DMS79 treated with DMSO at 0.1 percent for 48 hours (cell line): ENCODE results near the gene TFAP2A.
A peak's percentile ranks its signal among the peaks of the same experiment; 100 is the strongest.

ENCODE experiments used
- DNase-seq: peaks from one replicate; lab custom pipeline; 2025; lab: John Stamatoyannopoulos, UW

The TFAP2A gene

DNA sequence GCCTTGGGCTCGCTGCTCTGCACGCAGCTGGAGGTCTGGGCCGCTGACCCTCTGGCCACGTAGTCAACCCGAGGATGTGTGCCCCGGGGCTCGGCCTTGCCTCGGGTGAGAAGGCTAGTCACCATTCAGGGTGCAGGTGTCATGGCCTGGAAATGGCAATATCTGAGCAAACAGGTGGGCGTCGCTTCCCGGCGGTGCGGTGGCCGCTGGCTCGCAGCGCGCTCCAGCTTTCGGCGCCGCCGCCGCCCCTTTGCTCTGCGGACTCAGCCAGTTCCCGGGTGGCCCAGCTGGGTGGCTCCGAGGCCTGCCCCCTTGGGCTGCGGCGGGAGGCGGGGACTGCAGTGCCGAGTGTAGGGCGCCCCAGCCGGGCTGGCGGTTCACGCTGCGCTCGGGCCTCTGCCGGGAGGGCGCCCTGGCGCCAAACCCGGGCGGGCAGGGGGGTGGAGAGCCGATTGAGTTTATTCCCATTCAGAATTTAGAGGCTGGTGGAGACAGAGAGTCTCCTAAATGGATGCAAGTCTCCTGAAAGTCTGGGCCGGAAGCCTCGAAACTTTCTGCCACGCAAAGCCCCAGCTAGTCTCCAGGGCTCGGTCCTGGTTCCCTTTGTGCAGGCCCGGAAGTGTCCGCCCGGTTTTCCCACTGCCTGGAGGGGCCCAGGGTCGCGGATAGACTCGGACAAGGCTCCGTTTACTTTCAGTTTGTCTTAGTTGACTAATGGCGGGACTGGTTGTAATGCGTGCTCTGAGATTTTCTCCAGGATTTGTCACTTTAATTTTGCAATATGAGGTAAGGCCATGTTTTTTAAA is 11.3 kb upstream of the TFAP2A start:
- no peak for DNase-seq

DNA sequence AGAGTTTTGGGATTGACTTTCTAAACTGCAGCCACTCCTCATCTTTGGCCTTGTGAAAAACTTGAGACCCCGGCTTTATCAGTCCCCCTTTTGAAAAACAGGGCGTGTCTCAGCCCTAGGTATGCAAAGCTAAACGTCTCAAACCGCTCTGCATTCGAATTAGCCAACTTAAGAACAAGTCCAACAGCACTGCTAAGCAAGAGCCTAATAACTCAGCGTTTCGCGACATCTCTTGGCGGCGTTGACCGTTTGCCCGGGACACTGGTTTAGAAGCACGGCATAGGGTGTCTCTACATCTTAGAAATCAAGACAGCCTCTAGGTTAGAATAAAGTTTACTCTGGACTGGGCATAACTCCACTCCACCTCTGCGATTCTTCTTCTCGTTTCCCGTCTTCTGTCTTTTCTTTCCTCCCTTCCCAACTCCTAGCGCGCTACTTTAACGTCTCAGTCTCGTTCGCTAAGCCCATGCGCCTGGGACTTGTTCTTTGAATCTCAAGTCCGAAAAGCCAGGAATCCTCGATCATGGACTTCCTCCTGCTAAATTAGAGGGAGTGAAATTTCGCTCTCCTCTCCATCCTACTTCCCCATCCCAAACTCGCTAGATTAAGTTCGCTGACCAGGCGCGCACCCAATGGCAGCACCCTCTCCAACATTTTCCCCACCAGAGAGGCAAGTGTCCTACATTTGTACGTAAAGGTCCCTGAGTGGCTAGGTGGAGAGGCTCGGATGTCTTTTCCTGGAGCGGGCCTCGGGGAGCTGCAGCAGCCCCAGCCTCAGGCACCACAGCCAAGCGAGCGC is 10.5 kb upstream of the TFAP2A start:
- no peak for DNase-seq

DNA sequence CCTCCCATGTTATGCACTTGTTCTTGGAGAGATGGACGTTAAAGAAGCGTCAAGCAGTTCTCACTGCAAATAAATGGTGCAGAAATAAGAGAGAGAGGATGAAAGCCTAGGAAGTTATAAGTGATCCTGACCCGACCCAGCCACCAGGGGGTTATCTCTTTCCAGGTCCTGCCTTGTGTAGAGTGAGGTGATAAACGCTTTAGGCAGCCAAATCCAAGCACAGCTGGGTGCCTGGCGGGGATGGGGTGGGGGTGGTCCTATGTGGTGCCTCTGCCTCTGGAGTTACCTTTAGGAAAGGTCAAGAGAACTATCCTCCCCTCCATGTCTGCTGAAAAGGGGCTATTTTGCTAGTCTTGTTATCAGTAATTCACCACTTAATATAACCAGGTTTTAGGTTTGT is 9.2 kb upstream of the TFAP2A start:
- peak; percentile 37 for DNase-seq

DNA sequence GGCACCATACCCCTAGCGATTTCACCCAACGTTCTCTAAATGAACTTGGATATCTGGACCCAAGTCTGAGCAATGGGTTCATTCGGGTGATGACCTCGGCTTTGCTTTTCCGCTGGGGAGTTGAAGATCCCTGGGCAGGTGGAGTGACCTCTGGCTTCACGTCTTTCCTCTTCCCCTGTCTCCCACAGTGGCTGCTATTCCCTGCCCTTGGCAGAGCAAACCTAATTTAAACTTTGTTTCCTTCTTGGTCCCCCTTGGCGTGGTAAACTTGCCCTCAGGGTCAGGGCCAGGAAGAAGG is 7.8 kb upstream of the TFAP2A start:
- DNase-seq: no peak

DNA sequence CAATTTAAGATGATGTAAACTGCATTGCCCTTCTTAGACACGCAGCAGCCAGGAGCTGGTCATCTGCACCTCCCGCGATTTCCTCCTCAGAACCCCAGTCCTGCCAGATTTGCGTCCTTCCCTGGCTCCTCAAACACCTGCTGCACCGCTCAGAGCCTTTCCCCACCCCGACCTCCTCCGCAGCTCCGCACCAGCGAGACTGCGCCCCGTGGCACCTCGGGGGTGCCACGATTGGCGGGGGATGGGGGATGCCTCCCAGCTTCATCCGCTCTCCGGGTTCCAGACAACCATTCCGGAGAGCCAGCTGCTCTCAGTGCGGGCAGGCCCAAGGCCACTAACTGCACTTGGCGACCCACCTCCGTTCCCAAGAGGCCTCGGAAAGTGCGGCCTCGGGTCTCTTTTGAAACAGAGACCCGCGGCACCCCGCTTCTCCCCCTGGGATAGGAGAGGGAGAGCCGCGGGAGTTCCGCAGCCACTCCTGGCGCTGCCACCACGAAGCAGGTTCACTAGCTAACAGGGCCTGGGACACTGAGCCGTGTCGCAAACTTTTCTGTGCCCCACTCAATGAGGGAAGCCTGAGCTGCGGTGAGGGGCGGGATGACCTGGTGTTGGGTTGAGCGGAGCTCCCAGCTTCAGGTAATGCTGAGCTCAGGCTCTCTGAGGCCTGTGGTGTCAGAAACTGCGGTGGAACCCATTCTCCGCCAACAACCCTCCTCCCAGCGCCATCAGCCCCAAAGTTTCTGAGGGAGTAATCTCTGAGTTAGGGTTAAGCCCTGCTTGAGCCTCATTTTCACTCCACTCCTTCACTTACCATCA is 7.3 kb upstream of the TFAP2A start:
- DNase-seq: no peak

DNA sequence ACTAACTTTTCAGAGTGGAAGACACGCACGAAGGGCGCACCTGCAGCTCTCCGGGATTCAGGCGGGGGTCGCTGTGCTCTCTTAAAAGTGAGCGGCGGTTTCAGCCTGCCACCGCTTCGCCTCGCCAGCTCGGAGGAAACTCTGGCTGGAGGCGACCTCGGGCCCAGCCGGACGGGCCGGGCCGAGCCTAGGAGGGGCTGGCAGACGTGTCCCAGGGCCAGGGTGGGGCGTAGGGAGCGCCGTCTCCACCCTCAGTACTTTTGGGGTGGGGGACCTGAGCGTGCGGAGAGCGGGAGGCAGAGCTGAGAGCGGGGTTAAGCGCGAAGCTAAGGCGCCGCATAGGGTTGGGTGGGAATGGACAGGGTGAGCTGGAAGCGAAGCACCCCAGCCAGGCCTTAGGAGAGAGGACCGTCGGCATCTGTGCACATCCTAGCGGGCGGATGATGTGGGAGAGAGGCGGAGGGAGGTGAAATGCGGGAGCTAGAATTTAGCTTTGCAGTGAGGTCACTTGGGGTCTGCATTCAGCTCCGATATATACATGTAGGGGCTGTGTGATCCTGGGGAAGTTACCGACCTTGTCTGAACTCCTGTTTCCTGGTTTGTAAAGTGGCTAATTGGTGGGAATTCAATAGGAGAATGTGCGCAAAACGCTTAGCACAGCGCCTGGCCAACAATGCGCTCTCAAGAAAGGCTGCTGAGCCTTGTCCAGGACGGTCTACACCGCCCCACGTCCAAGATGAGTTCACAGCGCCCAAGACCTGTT is 6.5 kb upstream of the TFAP2A start:
- no peak for DNase-seq

DNA sequence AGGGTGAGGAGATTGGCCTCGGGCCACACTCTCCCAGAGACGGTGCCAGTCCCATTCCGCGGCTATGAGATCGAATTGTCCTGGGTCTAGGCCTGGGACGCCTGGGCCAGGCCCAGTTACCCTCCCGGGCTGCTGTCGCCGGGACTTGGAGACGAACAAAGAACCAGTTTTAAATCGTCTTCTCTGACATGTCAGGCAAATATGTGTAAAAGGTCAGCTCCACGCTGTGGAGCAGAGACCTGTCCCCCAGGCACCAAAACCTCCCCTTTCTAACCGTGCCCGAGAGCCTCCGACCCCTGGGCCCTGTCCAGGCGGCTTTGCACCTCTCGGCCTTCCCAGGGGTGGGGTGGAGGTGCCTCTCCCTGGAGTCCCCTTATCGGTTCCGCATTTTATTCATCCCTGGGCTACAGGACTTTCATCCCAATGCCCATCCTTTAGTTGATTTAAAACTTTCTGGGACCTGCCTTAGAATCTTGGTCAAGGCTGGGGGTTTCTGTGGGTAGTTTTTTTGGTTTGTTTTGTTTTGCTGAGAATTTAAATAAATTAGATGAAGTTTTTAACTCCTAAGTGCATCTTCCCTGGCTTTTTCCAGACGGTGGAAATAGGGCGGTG is 5.8 kb upstream of the TFAP2A start:
- DNase-seq: no peak

DNA sequence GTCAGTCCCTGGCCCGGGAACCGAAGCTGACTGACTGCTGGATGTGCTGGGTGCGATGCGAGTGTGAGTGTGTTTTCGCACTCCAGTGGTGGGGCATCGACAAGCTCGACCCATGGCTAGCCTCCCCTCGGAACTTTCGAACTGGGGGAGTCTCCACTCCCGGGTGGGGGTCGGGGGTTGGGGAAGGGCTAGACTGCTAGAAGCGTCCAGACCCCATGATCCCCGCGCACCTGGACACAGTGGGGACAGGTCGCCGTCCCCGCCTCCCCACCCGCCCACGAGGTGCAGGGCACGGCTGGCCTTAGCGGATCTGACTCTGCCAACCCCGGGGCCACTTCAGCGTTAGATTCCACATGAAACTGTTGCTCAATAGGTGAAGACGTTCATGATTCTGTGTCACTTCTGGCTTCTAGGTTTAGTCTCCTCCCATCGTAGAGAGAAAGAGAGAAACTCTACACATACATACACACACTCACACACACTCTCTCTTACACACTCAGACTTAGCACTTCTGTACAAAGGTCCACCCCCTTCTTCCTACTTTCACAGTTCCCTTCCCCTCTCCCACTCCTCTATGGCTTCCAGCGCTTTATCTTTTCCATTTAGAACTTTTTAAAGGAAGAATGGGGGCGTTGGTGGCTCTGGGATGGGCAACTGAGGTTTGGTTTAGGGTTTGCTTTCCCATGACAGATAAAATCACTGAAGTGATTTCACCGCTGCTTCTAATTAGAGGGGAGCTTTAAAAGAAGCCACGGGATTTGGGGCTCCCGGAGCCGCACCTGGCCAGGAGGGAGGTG is 5.1 kb upstream of the TFAP2A start:
- DNase-seq: no peak

DNA sequence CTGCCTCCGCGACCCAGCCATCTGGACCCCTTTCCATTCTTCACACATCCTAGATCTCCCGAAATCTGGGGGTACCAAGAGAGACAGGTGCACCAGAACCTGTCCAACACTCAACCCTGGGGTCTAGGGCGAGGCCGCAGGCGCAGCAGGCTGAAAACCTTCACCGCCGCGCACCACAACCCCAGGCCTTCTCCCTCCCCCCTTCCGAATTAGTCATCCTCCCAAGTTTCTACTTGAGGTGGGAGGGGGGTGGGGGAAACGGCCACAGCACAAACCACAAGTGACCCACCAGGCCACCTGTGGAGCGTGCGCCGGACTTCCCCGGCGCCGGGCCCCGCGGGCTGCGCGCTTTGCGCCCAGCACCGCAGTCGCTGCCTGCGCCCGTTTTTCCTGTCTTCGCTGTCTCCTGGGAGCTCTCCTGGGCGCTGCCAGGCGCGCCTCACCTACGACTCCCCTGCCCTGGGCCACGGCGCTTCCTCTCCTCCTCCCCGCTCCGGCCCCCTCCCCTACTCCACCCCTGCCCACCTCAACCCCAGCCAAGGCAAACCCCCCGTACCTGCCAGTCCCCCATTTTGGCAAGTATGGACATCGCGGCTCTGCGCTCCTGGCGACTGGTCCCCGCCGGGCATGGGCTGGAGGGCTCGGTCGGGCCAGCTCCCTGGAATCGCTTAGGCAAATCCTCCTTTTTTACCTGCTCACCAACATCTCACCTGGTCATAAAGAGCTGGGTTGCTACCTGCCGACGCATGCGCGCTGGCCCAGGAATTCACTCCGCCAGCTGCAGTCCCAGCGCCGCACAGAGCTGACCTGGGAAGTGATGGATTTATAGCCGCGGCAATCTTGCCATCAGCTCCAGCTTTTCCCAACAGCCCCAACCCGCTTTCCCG is 4.2 kb upstream of the TFAP2A start:
- peak; percentile 53 for DNase-seq

DNA sequence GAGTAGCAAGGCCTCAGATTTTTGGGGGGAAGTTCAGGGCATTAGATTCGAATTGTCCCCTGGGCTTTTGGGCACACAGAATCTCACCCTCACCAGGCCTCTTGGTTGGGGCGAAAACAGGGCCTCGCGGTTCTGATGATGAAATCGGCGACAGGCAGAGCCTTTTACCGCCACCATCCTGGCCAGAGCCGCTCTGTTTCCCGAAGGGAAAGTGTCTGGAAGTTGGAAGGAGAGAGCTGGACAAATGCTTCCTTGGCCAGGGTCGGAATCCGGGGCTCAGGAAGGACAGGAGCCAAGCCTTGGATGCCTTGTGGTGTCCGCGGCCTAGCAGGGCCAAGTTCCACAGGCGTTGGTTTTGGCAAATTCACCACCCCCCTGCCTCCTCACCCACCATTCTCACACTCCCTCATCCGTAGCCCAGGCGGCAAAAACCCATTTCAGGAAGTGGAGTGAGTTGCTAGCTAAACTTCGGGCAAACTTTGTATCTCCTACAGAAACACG is 3.5 kb upstream of the TFAP2A start:
- DNase-seq: no peak

DNA sequence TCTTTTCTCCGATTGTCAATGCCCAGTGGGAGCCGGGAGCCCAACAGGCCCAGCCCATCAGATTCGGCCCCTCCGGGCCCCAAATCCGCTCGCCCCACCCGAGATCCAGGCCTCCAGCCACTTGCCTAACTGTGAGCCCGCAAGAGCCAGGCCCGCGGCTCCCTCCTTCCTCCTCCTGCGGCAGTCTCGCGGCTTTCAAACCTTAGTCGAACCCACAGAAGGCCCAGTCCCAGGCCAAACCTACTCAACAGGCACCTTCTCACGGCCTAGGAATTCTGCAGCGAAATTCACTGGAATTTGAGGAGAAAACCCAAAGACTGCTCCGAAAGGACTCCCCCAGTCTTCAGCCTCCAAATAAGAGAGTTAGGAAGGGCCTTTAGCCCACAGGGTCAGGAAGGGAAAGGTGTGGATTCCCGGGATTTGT is 2.8 kb upstream of the TFAP2A start:
- DNase-seq: no peak

DNA sequence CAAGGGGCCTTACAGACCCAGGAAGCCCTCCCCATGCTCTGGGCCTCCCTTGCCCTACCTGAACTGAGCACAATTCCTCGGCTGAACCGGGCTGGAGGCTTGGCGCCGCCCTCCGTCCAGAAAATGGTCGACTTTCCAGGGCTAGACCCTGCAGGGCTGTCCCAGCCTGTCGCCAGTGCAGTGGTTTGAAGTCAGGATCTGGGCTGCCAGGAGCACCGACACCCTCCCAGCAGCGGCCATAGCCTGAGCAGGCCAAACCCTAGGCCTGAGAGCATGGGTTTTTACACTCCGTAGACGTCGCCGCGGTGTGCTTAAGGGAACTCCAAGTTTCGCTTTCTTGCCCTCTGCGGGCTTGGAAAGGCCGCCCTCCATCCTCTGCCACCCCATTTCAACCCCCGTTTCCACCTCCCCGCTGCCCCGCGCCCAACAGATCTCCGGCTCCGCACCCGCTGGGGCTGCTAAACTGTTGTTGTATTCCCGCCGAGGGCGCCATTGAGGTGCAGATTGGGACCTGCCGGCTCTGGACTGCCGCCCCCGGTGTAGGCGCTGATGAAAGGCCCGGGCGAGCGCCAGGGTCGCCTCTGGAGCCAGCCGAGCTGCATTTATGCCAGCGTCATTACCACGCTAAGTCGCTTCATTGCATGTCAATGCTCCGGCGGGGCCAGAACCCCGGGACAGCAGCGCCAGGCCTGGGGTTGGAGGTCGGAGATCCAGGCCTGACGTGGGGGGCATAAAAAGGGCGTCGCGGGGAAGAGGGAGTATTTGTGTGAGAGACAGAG is 2.2 kb upstream of the TFAP2A start:
- no peak for DNase-seq

DNA sequence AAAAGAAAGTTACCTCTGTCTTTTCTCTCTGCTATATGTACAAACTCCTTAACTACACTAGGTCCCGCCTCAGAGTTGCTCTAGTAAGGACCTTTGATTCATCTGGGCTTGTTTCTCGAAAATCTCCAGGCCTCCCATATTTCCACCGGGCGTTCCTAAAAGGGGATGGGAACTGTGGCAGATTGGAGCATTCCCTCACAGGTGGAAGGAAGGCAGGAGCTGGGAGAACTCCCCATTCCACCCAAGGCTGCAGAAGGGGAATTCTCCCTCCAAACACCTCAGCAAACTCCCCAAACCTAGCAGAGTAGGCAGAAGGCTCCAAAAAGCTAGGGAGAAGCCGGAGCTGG is 1.6 kb upstream of the TFAP2A start:
- DNase-seq: no peak

DNA sequence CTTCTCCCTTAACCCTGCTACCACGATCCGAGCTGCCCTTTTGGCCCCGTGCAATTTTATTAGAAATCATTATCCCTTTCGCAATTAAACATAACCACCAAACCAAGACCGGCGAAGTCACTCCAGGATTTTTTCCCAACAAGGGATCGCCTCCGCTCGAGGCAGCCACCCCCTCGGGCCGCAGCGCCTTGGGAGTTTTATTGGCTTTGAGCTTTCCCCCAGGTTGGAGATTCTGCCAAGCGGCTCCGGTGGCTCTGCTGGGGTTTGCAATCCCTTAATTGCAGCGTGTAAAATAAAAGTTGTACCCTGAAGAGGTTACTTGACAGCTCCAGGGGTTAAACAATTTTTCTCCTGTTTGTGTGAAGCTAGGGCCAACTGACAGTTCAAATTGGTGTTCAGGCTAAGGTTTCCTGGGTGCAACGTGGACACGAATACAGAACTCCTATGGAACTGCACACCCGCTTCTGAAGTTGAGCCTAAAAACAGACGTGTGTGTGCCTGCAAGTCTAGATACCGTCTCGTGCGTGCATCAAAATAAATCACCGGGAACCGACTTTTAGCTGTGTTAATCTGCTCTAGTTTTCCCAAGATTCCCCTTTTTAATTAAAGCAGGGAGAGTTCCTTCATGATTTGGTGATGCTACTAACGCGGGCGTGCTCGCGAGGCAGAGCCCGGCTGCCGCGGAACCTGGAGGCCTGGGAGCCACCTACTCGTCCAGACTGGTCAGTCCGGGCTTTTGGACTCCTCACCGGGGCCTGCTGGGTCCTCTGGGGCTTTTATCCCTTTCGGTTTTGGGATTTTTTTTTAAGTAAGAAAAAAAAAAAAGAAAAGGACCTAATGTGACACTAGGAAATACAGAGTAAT is 975 bp upstream of the TFAP2A start:
- DNase-seq: no peak

DNA sequence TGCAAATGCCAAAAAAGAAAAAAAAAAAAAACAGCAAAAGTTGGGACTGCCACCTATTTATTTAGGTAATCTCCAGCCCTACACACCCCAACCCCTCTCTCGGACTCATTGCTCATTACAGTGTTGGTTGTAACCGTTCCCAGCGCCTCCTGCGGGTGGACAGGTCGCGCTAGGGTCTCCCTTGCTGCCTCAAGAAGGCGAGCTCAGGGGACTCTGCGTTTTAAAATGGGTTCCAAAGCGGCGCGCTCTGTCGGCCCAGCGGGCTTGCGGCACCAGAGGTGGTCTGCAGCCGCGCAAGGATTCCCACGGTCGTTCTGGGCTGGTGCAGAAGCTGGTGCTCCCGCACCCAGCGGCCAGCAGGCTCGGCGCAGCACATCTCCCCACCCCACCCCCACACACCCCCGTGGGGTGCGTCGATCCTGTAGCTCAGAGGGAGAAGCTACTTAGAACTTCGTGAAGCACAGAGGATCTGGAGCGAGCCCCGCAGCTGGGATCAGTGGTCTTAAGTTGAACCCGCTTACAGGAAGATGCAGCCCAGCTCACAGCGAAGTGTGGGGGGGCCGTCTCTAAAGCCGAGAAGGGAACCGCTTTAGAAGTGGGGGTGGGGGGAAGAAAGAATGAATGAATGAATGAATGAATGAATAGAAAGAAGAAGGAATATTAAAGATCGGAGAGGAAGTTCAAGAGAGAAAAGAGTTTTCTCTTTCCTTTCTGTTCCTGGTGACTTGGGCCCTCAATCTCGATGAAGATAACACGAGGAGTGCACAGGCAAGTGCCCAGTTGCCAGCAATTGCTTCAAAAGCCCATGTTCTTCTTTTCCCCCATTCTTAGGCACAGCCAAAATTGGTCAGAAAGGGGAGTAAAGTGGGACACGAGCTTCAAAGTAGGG is 780 bp downstream of the TFAP2A start:
- no peak for DNase-seq

DNA sequence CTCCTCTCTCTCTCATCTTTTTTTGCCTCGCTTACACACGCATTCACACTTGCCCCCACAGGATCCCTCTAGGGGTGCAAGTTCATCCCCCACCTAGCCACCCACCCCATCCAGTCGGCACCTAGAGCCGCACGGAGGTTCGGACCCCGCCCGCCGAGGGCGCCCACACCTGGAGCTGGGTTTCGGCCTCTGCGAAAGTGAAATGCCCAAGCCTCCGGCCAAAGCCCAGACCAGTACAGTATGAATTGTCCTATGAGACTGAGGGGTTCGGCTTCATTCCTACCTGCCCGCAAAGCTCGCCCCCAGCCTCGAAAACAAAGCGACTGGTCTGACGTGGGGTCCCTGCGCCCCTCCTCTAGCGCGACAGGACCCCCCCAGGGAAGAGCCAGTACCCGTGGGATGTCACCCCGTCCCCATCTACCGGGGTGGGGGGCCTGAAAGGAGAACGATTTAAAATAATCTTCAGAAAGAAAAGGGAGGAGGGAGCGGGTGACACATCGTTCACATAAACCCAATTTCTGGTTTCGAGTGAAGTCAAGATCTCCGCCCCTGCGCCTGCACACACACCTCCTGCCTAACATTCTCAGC is 1.5 kb downstream of the TFAP2A start:
- no peak for DNase-seq
